ENCODE data around the gene USP6NL.
"Not testable (repeated sequence)": the region's sequence is repeated elsewhere in the genome, so short reads cannot be mapped to it uniquely, and the experiment has no call there.

Gene USP6NL

GRCh38 chr10:11611248-11612020, at the start of gene USP6NL:
Gene USP6NL (minus strand): TSS chr10:11611650. CDS start chr10:11597634, 14,016 bp downstream.
- peak; percentile 48 for DNase-seq (ENCODE audit: low read depth)

GRCh38 chr10:11658801-11659368, 47.4 kb upstream of the USP6NL start:
- no peak for DNase-seq (ENCODE audit: low read depth)

GRCh38 chr10:11655836-11656235, 44.4 kb upstream of the USP6NL start:
- DNase-seq (ENCODE audit: low read depth) = no peak

- DNase-seq (ENCODE audit: low read depth) = no peak
Observed at GRCh38 chr10:11654659-11655058, 43.2 kb upstream of the USP6NL start.

- DNase-seq (ENCODE audit: low read depth) = no peak
Observed at GRCh38 chr10:11653758-11654471, 42.5 kb upstream of the USP6NL start.

- DNase-seq (ENCODE audit: low read depth) = no peak
Observed at GRCh38 chr10:11647676-11648075, 36.2 kb upstream of the USP6NL start.

GRCh38 chr10:11646450-11646849, 35.0 kb upstream of the USP6NL start:
- DNase-seq (ENCODE audit: low read depth) = no peak

- DNase-seq (ENCODE audit: low read depth) = no peak
Observed at GRCh38 chr10:11643039-11643438, 31.6 kb upstream of the USP6NL start.

- DNase-seq (ENCODE audit: low read depth) = no peak
Observed at GRCh38 chr10:11642566-11642965, 31.1 kb upstream of the USP6NL start.

- no peak for DNase-seq (ENCODE audit: low read depth)
Observed at GRCh38 chr10:11639849-11640764, 28.7 kb upstream of the USP6NL start.

- no peak for DNase-seq (ENCODE audit: low read depth)
Observed at GRCh38 chr10:11639362-11639761, 27.9 kb upstream of the USP6NL start.

- DNase-seq (ENCODE audit: low read depth) = no peak
Observed at GRCh38 chr10:11638055-11638698, 26.7 kb upstream of the USP6NL start.

- DNase-seq (ENCODE audit: low read depth) = no peak
Observed at GRCh38 chr10:11636697-11637303, 25.4 kb upstream of the USP6NL start.

- no peak for DNase-seq (ENCODE audit: low read depth)
Observed at GRCh38 chr10:11631890-11632587, 20.6 kb upstream of the USP6NL start.

GRCh38 chr10:11631291-11631690, 19.8 kb upstream of the USP6NL start:
- no peak for DNase-seq (ENCODE audit: low read depth)

GRCh38 chr10:11629731-11630130, 18.3 kb upstream of the USP6NL start:
- no peak for DNase-seq (ENCODE audit: low read depth)

GRCh38 chr10:11627941-11628340, 16.5 kb upstream of the USP6NL start:
- DNase-seq (ENCODE audit: low read depth) = not testable (repeated sequence)

- DNase-seq (ENCODE audit: low read depth) = no peak
Observed at GRCh38 chr10:11626071-11626470, 14.6 kb upstream of the USP6NL start.

GRCh38 chr10:11625019-11625735, 13.7 kb upstream of the USP6NL start:
- DNase-seq (ENCODE audit: low read depth) = no peak

GRCh38 chr10:11617233-11617632, 5.8 kb upstream of the USP6NL start:
- no peak for DNase-seq (ENCODE audit: low read depth)

Data from stimulated activated CD4-positive, alpha-beta T cell treated with anti-CD3 and anti-CD28 coated beads, Interleukin-2, amount 100 ng/mL, for 4 hours (primary cell).